Loucy (cell line): Measurements from ENCODE around the gene SPINK4.
A peak's percentile ranks its signal among the peaks of the same experiment; 100 is the strongest.

ENCODE experiments used
- CTCF ChIP-seq: fragments of 200-600 bp; sonication (generic); conservative IDR thresholded peaks from 2 replicates; pipeline ENCODE4 v1.5.1; 2014; ENCODE audit warnings: mild to moderate bottlenecking, antibody characterized with exemption, low read length
- EZH2phosphoT487 ChIP-seq: fragments of 200-600 bp; IDR thresholded peaks from 2 replicates; pipeline ENCODE4 v1.6.1; 2018; ENCODE audit warnings: antibody characterized with exemption, mild to moderate bottlenecking, moderate library complexity, borderline replicate concordance

GRCh38 chr9:33225319-33226147, 14.4 kb upstream of the SPINK4 start:
- TF ChIP-seq CTCF, result peak; percentile 78
- no peak for TF ChIP-seq EZH2phosphoT487
